Eye (tissue), 1 donor: Measurements from ENCODE around the gene SEMA5A.

Experiments used
- DNase-seq: peaks from one replicate; pipeline ENCODE4 v3.0.0-alpha.2; 2015

SEMA5A gene

GRCh38 chr5:9251379-9251980 is 294.4 kb downstream of the SEMA5A start:
- no peak for DNase-seq

DNA sequence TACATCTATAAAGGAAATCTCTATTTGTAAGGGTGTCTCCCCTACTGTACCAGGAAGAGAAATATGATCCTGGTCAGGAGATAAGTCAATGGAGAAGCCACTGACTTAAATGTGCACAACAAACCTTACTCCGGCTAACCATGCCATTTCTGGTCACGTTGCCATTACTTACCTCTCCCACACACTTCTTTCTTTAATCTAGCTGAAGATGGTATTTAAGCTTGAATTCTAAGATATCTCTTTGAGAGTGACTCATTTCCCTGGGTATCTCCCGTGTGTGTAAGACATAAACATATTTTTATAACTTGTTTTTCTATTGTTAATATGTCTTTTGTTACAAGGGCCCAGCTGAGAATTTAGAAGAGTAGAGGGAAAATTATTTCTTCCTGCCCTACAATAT is 296.6 kb downstream of the SEMA5A start:
- no peak for DNase-seq

GRCh38 chr5:9245071-9245470 is 300.8 kb downstream of the SEMA5A start:
- DNase-seq = no peak

- no peak for DNase-seq
These were observed 301.5 kb downstream of the SEMA5A start for GRCh38 chr5:9244417-9244816.

- peak; percentile 38 for DNase-seq
These were observed 304.2 kb downstream of the SEMA5A start for GRCh38 chr5:9241479-9242305.

DNA sequence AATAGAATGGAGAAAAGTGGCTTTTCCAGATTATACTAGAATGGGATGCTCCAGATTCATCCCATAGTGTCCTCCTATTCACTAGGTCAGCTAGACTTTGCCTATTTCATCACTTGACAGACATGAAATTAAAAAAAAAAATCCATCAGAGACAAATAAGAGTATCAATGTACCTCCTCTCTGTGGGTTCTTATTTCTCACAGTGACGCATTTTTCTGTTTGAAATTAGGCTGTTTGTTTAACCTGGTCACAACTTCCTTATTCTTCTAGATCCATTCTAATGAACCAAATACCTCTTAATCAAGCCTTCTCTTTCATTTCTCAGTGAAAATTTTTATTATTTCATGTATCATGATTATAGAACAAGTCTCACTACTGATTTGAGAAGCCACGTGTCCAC is 305.4 kb downstream of the SEMA5A start:
- no peak for DNase-seq

DNA sequence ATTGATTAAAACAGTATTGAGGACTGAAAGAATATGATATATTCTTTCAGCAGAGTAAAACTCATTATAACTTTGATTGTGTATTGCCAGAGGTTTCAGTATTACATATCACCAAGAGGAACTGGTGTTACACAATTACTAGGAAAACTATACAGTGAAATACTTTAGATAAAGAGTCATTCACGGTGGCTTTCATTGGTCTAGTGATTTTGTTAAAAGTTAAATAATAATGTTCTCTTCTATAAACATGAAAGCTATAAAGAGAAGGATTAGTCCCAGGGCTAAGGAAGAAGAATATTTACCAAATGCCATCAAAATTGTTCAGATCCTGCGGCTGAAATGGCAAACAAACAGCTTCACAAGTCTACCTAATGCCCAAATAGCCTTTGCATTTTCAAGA is 306.2 kb downstream of the SEMA5A start:
- no peak for DNase-seq

- DNase-seq = no peak
These were observed 306.8 kb downstream of the SEMA5A start for GRCh38 chr5:9239071-9239470.

DNA sequence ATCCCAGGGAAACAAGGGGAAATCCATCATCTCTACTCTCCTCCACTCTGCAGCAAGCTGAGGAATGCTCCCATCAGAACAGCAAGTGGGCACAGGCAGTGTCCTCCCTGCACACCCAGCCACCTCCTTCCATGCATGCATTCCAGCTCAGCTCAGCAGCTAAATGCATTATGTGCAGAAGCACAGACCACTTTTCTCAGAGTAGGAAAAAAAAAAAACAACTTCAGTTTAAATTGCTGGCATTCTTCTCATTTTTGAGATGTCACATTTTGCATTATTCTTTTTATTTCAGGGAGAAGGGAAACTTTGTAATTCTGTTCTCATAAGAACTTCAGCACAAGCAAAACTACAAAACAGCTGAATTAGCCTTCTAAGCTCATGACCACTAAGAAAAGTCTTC is 312.2 kb downstream of the SEMA5A start:
- DNase-seq = peak; percentile 41

- DNase-seq = no peak
These were observed 312.8 kb downstream of the SEMA5A start for GRCh38 chr5:9233035-9233434.

GRCh38 chr5:9231842-9232241 is 314.0 kb downstream of the SEMA5A start:
- no peak for DNase-seq

DNA sequence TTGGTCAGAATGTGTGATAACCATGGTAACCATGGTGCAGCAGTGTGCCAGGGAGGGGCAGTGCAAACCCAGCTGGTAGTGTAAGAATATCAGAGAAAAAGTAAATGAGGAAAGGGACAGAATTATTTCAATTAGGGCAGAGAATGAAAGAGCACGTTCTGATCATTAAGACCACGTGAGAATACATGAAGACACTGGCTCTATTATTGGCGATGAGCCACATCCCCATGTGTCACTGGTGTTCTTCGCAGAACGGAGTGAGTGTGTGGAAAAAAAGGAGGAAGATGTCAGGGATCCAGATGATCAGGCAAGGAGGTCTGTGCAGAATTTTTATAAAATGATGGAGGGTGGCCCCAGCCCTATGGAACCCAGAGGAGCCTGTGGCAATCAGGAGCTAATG is 315.5 kb downstream of the SEMA5A start:
- DNase-seq = no peak

DNA sequence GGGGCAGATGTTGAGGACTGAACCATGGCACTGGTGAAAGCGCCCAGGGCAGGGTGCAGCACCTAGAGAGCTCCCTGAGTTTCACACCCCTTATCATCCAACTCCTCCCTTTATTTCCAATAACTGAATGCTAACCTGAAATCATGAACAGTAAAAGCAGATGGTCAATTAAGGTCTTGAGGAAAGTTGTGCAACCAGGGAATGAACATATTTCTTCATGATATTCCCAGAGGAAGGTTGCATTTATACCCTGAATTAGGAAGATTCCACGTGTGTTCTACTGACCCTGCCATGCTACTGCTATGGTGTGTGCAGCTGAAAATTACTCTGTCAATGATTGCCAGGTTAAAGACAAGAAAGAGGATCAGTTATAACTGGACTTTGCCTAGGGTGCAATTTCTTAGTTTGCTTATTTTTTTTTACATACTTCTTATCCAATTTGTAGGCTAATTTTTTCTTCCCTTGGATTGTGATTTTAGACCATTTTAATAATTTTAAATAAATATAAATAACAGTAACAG is 319.8 kb downstream of the SEMA5A start:
- DNase-seq = no peak

DNA sequence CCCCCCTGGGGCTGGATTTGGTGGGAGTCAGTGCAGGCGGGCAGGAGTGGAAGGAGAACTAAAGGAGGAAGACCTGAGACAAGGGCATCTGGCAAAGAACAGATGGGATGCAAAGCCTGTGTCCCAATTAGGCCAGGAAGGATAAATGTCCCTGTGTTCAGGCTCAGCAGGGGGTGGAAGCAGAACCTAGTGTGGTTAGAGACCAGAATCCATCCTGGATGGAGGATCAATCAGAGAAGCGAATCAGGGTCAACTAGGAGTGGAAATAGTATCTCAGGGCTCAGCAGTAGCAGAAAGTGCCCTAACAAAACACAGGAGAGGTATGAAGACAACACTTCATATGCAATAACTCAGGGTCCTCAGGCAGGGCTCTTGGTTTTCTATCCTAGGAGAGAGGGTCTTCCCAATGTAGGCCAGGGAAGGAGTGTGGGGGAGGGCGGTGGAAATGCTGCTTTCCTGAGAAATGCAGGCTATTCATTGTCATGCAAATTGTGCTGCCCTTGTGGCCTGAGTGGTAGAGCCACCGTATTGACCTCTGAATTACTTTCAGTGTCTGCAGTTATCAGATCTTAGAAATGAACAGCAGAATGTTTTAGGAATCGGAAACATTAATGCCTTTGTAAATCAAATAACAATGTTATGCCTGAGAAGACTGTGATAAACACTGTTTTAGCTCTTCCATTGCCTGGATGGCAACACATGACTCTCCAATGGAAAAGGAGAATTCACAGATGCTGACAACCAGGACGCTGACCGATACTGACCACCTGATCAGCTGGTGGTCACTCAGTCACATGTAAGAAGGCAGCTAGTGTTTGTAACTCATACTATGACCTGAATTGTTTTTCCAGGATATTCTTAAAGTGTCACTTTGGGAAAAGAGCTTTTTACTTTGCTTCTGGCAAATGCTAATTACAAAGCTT is 323.6 kb downstream of the SEMA5A start:
- peak; percentile 74 for DNase-seq

DNA sequence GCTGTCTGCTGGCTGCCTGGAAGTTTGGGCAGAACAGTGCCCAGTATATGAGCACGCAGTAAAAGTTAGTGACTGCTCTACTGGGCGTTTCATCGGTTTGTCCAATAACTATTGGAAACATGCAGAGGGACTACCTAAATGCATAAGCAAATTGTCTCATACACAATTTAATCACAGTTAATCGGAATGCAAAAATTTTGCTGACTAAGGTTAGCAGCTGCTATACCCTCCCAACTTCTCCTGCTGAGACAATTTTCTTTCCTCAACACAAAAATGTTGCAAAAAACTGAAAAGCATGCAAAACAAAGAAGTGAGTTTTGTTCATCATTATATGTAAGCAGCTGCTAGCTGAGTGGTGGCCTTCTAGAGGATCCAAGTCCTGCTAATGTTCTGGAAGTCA is 327.5 kb downstream of the SEMA5A start:
- DNase-seq = no peak

- no peak for DNase-seq
These were observed 333.3 kb downstream of the SEMA5A start for GRCh38 chr5:9212605-9213004.

DNA sequence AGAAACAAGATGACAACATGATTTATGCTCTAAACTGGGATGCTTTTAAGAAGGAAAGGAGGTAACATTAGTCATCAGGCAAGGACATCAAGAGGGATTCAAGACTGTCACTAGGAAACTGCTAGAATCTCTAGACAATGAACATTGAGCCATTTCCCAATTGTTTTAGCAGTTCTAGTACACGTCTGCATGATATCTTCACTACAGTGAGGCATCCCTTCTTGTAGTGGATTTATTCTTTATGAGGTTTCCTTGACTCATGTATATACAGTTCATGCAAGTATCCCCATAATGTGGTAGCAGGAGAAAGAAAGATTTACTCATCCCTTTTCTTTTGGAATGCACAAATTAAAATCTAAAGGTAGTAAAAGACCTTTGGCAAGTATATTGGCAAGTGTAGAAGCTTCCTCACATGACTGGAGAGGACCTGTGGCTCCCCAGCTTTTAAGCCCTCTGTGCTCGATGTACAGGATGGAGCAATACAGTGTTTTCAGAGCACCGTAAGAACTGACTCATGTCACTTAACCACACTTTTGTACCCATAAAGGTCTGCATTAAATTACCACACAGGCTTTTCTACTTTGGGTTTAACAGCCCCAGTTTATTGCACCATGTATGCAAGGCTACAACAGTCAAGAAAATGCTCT is 335.9 kb downstream of the SEMA5A start:
- DNase-seq = no peak

DNA sequence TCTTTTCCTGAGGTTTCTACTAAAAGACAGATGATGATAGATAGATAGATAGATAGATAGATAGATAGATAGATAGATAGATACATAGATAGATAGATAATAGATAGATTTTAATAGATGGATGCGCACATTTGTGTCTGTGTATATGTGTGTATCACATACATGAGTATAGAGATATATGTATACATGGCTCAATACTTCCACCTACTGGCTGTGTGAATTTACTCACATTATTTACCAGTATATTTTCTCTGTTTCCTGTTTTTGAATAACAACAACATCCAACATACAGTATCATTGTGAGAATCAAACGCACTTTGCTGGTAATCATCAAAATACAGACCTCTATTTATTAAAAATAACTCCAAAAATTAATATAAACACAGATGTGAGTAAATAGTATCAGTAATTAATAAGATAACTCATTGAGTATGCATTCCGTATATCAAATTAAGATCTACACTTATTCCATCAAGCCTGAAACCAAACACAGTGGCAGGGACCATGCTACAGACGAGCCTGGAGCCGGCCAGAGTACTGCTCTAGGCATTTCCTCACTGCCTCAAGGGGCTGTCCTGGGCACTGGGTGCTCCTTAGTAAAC is 338.0 kb downstream of the SEMA5A start:
- DNase-seq = peak; percentile 86

DNA sequence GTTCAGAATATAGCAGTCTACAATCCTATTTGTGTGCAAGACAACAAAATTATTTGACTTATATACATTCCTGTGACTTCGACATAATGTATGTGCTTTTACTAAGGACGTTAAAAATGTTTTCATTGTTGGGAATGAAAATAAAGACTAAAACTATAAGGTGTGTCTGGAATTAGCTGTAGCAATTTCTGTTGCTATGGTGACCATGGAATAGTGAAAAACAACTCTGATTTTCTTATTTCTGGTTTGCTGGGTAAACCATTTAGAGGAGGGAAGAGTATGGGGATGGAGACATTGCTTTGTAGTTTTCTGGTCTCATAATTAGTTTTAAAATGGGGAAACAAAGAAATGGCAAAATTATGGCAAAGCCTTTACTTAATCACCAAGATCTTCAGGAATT is 343.2 kb downstream of the SEMA5A start:
- no peak for DNase-seq

GRCh38 chr5:9201761-9202160 is 344.1 kb downstream of the SEMA5A start:
- no peak for DNase-seq

- no peak for DNase-seq
These were observed 344.9 kb downstream of the SEMA5A start for GRCh38 chr5:9201011-9201410.

- DNase-seq = no peak
These were observed 347.5 kb downstream of the SEMA5A start for GRCh38 chr5:9198394-9198793.
